Measurements from ENCODE around the gene CLASP1.

DNA sequence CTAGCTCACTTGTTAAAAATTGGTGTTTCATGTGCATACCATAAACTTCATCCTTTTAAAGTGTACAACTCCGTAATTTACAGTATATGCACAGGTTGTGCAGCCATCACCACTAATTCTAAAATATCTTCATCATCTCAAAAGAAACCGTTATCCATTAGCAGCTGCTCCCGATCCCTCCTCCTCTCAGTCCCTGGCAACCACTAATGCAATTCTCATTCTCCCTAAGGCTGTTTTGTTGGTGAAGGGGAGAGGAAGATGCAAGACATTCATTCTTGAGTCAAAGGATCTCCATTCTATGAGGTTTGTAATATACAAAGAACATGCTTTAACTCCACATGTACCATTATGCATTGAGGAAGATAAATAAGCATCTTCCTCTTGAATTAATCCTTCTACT lies 70.0 kb downstream of the CLASP1 start:
- TF ChIP-seq, protein P1, sequence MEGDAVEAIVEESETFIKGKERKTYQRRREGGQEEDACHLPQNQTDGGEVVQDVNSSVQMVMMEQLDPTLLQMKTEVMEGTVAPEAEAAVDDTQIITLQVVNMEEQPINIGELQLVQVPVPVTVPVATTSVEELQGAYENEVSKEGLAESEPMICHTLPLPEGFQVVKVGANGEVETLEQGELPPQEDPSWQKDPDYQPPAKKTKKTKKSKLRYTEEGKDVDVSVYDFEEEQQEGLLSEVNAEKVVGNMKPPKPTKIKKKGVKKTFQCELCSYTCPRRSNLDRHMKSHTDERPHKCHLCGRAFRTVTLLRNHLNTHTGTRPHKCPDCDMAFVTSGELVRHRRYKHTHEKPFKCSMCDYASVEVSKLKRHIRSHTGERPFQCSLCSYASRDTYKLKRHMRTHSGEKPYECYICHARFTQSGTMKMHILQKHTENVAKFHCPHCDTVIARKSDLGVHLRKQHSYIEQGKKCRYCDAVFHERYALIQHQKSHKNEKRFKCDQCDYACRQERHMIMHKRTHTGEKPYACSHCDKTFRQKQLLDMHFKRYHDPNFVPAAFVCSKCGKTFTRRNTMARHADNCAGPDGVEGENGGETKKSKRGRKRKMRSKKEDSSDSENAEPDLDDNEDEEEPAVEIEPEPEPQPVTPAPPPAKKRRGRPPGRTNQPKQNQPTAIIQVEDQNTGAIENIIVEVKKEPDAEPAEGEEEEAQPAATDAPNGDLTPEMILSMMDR (IDR thresholded peaks at IDR 0.05; ENCODE audit: poor library complexity): no peak
- TF ChIP-seq EZH2 (IDR thresholded peaks at IDR 0.05; ENCODE audit: borderline replicate concordance) (no peak), EZH2phosphoT487 (IDR thresholded peaks at IDR 0.05; ENCODE audit: low read depth, severe bottlenecking, unreplicated experiment) (no peak)

Measured in hepatocyte (in vitro differentiated cells).